Activated CD4-positive, CD25-positive, alpha-beta regulatory T cell (primary cell): ENCODE measurements around the gene GRIP1.

ENCODE experiments used
- DNase-seq, 4 experiments: peaks; one replicate each; lab custom pipeline; 2025; lab: John Stamatoyannopoulos, UW

The GRIP1 gene

GRCh38 chr12:66387117-66387516, 291.8 kb downstream of the GRIP1 start:
- no peak for DNase-seq

- DNase-seq = no peak
Observed at GRCh38 chr12:66380769-66381535, 297.9 kb downstream of the GRIP1 start.

- DNase-seq = no peak
Observed at GRCh38 chr12:66379616-66380015, 299.3 kb downstream of the GRIP1 start.

GRCh38 chr12:66375560-66375959, 303.3 kb downstream of the GRIP1 start:
- DNase-seq = no peak

- DNase-seq = no peak
Observed at GRCh38 chr12:66371982-66372381, 306.9 kb downstream of the GRIP1 start.

GRCh38 chr12:66367015-66367667, 311.7 kb downstream of the GRIP1 start:
- DNase-seq = no peak

GRCh38 chr12:66365718-66366490, 313.0 kb downstream of the GRIP1 start:
- no peak for DNase-seq

- no peak for DNase-seq
Observed at GRCh38 chr12:66361703-66362102, 317.2 kb downstream of the GRIP1 start.

- no peak for DNase-seq
Observed at GRCh38 chr12:66359300-66359699, 319.6 kb downstream of the GRIP1 start.

- DNase-seq = no peak
Observed at GRCh38 chr12:66354291-66354690, 324.6 kb downstream of the GRIP1 start.

GRCh38 chr12:66352899-66353298, 326.0 kb downstream of the GRIP1 start:
- DNase-seq = no peak

- DNase-seq = no peak
Observed at GRCh38 chr12:66352197-66352596, 326.7 kb downstream of the GRIP1 start.

GRCh38 chr12:66351301-66351700, 327.6 kb downstream of the GRIP1 start:
- no peak for DNase-seq

GRCh38 chr12:66345956-66346355, 332.9 kb downstream of the GRIP1 start:
- DNase-seq = no peak

GRCh38 chr12:66345212-66345611, 333.7 kb downstream of the GRIP1 start:
- no peak for DNase-seq

- no peak for DNase-seq
Observed at GRCh38 chr12:66341126-66341525, 337.8 kb downstream of the GRIP1 start.

GRCh38 chr12:66340131-66340530, 338.7 kb downstream of the GRIP1 start:
- no peak for DNase-seq

GRCh38 chr12:66337381-66338010, 341.4 kb downstream of the GRIP1 start:
- DNase-seq = no peak

- no peak for DNase-seq
Observed at GRCh38 chr12:66335746-66336145, 343.1 kb downstream of the GRIP1 start.

GRCh38 chr12:66331814-66332213, 347.1 kb downstream of the GRIP1 start:
- DNase-seq = no peak

- DNase-seq = no peak
Observed at GRCh38 chr12:66331016-66331415, 347.9 kb downstream of the GRIP1 start.

- DNase-seq = no peak
Observed at GRCh38 chr12:66329941-66330340, 348.9 kb downstream of the GRIP1 start.
